Testis (tissue), 2 donors: ENCODE measurements around the gene ZNF219.

Experiments
- CTCF ChIP-seq, 3 experiments: fragments of 450-650 bp in 2 of 3; fragments of 200-600 bp in 1 of 3; sonication (generic) in 1 of 3; IDR thresholded peaks; one replicate each; pipeline ENCODE4 v1.5.1; 2016 to 2019; ENCODE audit warnings: antibody characterized with exemption in 3 of 3, mild to moderate bottlenecking in 2 of 3, moderate library complexity in 1 of 3
- POLR2A ChIP-seq: fragments of 450-650 bp; IDR thresholded peaks from one replicate; pipeline ENCODE4 v1.6.1; 2017; ENCODE audit warnings: antibody characterized with exemption, mild to moderate bottlenecking, moderate library complexity

DNA sequence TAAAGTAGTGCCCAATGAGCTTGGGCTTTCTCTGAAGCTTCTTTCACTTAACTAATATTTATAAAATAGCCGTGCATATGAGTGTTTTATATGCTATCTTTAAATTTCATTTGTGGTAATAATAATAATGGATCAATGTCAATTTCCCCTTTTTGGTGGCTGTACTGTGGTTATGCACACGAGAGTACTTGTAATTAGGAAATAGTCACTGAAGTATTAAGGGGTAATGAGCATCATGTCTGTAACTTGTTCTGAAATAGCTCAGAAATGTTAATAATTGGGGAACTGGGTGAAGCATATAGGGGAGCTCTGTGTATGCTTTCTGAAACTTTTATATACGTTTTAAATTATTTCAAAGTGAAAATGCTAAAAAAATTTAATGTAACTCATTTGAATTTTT, 47.9 kb downstream of the ZNF219 start:
- TF ChIP-seq CTCF (IDR thresholded peaks at IDR 0.05), result no peak
- no peak for TF ChIP-seq POLR2A
